Colonic mucosa (tissue), 4 donors: ENCODE results near the gene NAALADL1. TPM values are rescaled to one million over a fixed set of nuclear protein-coding genes. Genes with fewer than 3 reads are reported as not detected.
"Not testable (repeated sequence)": the region's sequence is repeated elsewhere in the genome, so short reads cannot be mapped to it uniquely, and the experiment has no call there.

ENCODE experiments used
- DNase-seq: peaks from one replicate; pipeline ENCODE4 v3.0.0-alpha.2; 2020
- H3K27ac ChIP-seq: fragments of 200-600 bp; one replicate; pipeline ENCODE4 v1.8.0; 2021
- H3K27me3 ChIP-seq: fragments of 200-600 bp; one replicate; pipeline ENCODE4 v1.8.0; 2021
- H3K36me3 ChIP-seq: fragments of 200-600 bp; one replicate; pipeline ENCODE4 v1.8.0; 2021
- H3K4me1 ChIP-seq: fragments of 200-600 bp; one replicate; pipeline ENCODE4 v1.8.0; 2021; ENCODE audit warnings: mild to moderate bottlenecking
- H3K4me3 ChIP-seq: fragments of 200-600 bp; one replicate; pipeline ENCODE4 v1.8.0; 2021
- H3K9ac ChIP-seq, 2 donors: one replicate each; pipeline ENCODE4 v1.7.0; 2013; ENCODE audit warnings: control low read depth in 2 of 2, low read depth in 2 of 2, low read length in 2 of 2
- H3K9me3 ChIP-seq: fragments of 200-600 bp; one replicate; pipeline ENCODE4 v1.8.0; 2021
- CTCF ChIP-seq: fragments of 200-600 bp; IDR thresholded peaks from one replicate; pipeline ENCODE4 v1.8.0; 2022; ENCODE audit warnings: antibody characterized with exemption, mild to moderate bottlenecking
- intact Hi-C: fragments of 100-400 bp; cut with DNase I; formaldehyde crosslinking; loops from one replicate; pipeline ENCODE4 v1.14.1; 2022
- total RNA-seq, 2 donors: library from RNA; stranded (reverse); fragmentation: NEBNext Ultra II Directional in 1 of 2; extraction: Animal tissue kit (Norgen Biotek cat#: 25700) in 1 of 2; gene quantifications; one replicate each; pipeline ENCODE4 v1.2.1, GENCODE V29; 2021
- donor health status: healthy.
- donor health status: DM: no; HTN: no; CAD: no.
- donor health status: DM: no; HTN: no; CAD: no.

Gene NAALADL1
- total RNA-seq, 2 donors from 2014 or later: 10.5 to 30.8 TPM

- Histone ChIP-seq H3K4me1 (peaks cover 5% of the 10 kb centered on the region), H3K36me3 (peaks cover 7% of the 10 kb centered on the region), H3K27me3 (no peaks in the 10 kb centered on the region), H3K9me3 (no peaks in the 10 kb centered on the region), H3K9ac (no peak overlapping the region), H3K4me3 (no peak overlapping the region), H3K27ac (no peak overlapping the region)
- no peak for DNase-seq
- intact Hi-C loops: no loop called here
- TF ChIP-seq CTCF: no peak
Observed at GRCh38 chr11:65032216-65032615, 26.1 kb downstream of the NAALADL1 start.

- Histone ChIP-seq H3K4me3 (peak within 1 kb of the TSS; percentile 52), H3K36me3 (no peaks in the 10 kb centered on the region), H3K9ac (peak within 1 kb of the TSS; percentile 44 to 74), H3K9me3 (no peaks in the 10 kb centered on the region), H3K4me1 (peaks cover 5% of the 10 kb centered on the region), H3K27me3 (no peaks in the 10 kb centered on the region), H3K27ac (peak within 1 kb of the TSS; percentile 89)
- DNase-seq: peak; percentile 99
- peak; percentile 66 for TF ChIP-seq CTCF
- intact Hi-C loops: no loop called here
Observed at GRCh38 chr11:65027213-65028067, 30.9 kb downstream of the NAALADL1 start, which contains the start of gene SNX15. TSS of gene SNX15 (plus strand) at chr11:65027439. CDS start at chr11:65027538, 99 bp downstream.

GRCh38 chr11:65026810-65027209 lies 31.5 kb downstream of the NAALADL1 start:
- Histone ChIP-seq H3K36me3 (no peaks in the 10 kb centered on the region), H3K9me3 (no peaks in the 10 kb centered on the region), H3K4me3 (peak overlapping the region; percentile 52), H3K27me3 (no peaks in the 10 kb centered on the region), H3K4me1 (peaks cover 5% of the 10 kb centered on the region), H3K9ac (peak overlapping the region in 1 of 2 donors; percentile 73), H3K27ac (peak overlapping the region; percentile 89)
- TF ChIP-seq CTCF: no peak
- DNase-seq: no peak
- intact Hi-C loops: no loop called here

- intact Hi-C loops, H3K9ac ChIP-seq, H3K4me1 ChIP-seq, H3K27me3 ChIP-seq, H3K36me3 ChIP-seq, DNase-seq, H3K9me3 ChIP-seq, H3K4me3 ChIP-seq: not testable (repeated sequence)
- peak overlapping the region; percentile 52 for H3K27ac ChIP-seq
Observed at GRCh38 chr11:65023502-65023901, 34.9 kb downstream of the NAALADL1 start.

- no peaks in the 10 kb centered on the region for H3K4me1 ChIP-seq
- no peaks in the 10 kb centered on the region for H3K9me3 ChIP-seq
- no peaks in the 10 kb centered on the region for H3K36me3 ChIP-seq
- no peak for DNase-seq
- no peak for TF ChIP-seq CTCF
- no peaks in the 10 kb centered on the region for H3K27me3 ChIP-seq
- H3K4me3 ChIP-seq: no peak overlapping the region
- intact Hi-C loops: no loop called here
- no peak overlapping the region for H3K27ac ChIP-seq
- no peak overlapping the region for H3K9ac ChIP-seq
Observed at GRCh38 chr11:65021509-65021908, 36.8 kb downstream of the NAALADL1 start.

- no peak overlapping the region for H3K27ac ChIP-seq
- no peaks in the 10 kb centered on the region for H3K27me3 ChIP-seq
- H3K9ac ChIP-seq: no peak overlapping the region
- H3K4me3 ChIP-seq: no peak overlapping the region
- no peak for TF ChIP-seq CTCF
- no peaks in the 10 kb centered on the region for H3K9me3 ChIP-seq
- DNase-seq: no peak
- no peaks in the 10 kb centered on the region for H3K36me3 ChIP-seq
- intact Hi-C loops: no loop called here
- no peaks in the 10 kb centered on the region for H3K4me1 ChIP-seq
Observed at GRCh38 chr11:65021003-65021402, 37.4 kb downstream of the NAALADL1 start.
